WTC11 (cell line): ENCODE results near the gene RGS11. TPM values are rescaled to one million over a fixed set of nuclear protein-coding genes. Genes with fewer than 3 reads are reported as not detected.
"Not testable (repeated sequence)": the region's sequence is repeated elsewhere in the genome, so short reads cannot be mapped to it uniquely, and the experiment has no call there.

Experiments
- ATAC-seq: fragments of 200-7000 bp; cut with Tn5 transposase; 2 replicates; pipeline ENCODE4 v1.10.0; 2021; ENCODE audit warnings: mild to moderate bottlenecking, moderate library complexity
- CTCF ChIA-PET: fragments of 300-600 bp; sonication (Branson Sonifier 250); formaldehyde crosslinking; loops from one replicate; lab custom pipeline; 2021; ENCODE audit warnings: antibody characterized with exemption; lab: Charles Lee
- POLR2A ChIA-PET: fragments of 350-600 bp; sonication (Branson Sonifier 250); formaldehyde crosslinking; loops from one replicate; lab custom pipeline; 2021; ENCODE audit warnings: antibody characterized with exemption; lab: Charles Lee
- DNase-seq: peaks from one replicate; pipeline ENCODE4 v3.0.0; 2021; ENCODE audit warnings: low spot score
- H3K27ac Mint-ChIP-seq: 2 replicates; pipeline ENCODE4 v1.8.0; 2021; ENCODE audit warnings: mixed read lengths
- H3K27me3 Mint-ChIP-seq: 2 replicates; pipeline ENCODE4 v1.8.0; 2021; ENCODE audit warnings: low read depth, mild to moderate bottlenecking, moderate library complexity, mixed read lengths
- H3K36me3 Mint-ChIP-seq: 2 replicates; pipeline ENCODE4 v1.8.0; 2021; ENCODE audit warnings: mixed read lengths
- H3K4me1 Mint-ChIP-seq: 2 replicates; pipeline ENCODE4 v1.8.0; 2022; ENCODE audit warnings: mixed read lengths
- H3K4me3 Mint-ChIP-seq: 2 replicates; pipeline ENCODE4 v1.8.0; 2021; ENCODE audit warnings: mild to moderate bottlenecking, moderate library complexity, mixed read lengths
- H3K9me3 Mint-ChIP-seq: 2 replicates; pipeline ENCODE4 v1.8.0; 2021; ENCODE audit warnings: mixed read lengths
- ATF6 ChIP-seq: sonication (generic); formaldehyde crosslinking; IDR thresholded peaks from 2 replicates; pipeline ENCODE4 v1.8.1; 2023; ENCODE audit warnings: mild to moderate bottlenecking, missing genetic modification reagents
- CREM ChIP-seq: sonication (generic); formaldehyde crosslinking; IDR thresholded peaks from 2 replicates; pipeline ENCODE4 v1.8.1; 2022; ENCODE audit warnings: mild to moderate bottlenecking, missing genetic modification reagents, moderate library complexity
- ELF4 ChIP-seq: sonication (generic); formaldehyde crosslinking; IDR thresholded peaks from 2 replicates; pipeline ENCODE4 v1.8.1; 2022; ENCODE audit warnings: low read depth, mild to moderate bottlenecking, moderate library complexity, missing genetic modification reagents
- FOXP1 ChIP-seq: sonication (generic); formaldehyde crosslinking; IDR thresholded peaks from 2 replicates; pipeline ENCODE4 v1.8.0; 2022; ENCODE audit warnings: missing genetic modification reagents, mild to moderate bottlenecking, moderate library complexity, borderline replicate concordance
- FOXP4 ChIP-seq: sonication (generic); formaldehyde crosslinking; IDR thresholded peaks from 2 replicates; pipeline ENCODE4 v1.8.0; 2022; ENCODE audit warnings: mild to moderate bottlenecking, missing genetic modification reagents
- GRHL2 ChIP-seq: fragments of 250-450 bp; sonication (Bioruptor Pico); IDR thresholded peaks from 2 replicates; pipeline ENCODE4 v1.8.0; 2022; ENCODE audit warnings: mild to moderate bottlenecking, moderate library complexity; ENCODE audit not compliant: insufficient replicate concordance, severe bottlenecking
- HMGXB4 ChIP-seq: sonication (generic); formaldehyde crosslinking; IDR thresholded peaks from 2 replicates; pipeline ENCODE4 v1.8.1; 2023; ENCODE audit warnings: mild to moderate bottlenecking, moderate library complexity, missing genetic modification reagents
- JAZF1 ChIP-seq: fragments of 250-450 bp; sonication (Bioruptor Pico); IDR thresholded peaks from 2 replicates; pipeline ENCODE4 v1.9.0; 2021; ENCODE audit warnings: moderate library complexity, mild to moderate bottlenecking, inconsistent platforms
- KAT7 ChIP-seq: sonication (generic); formaldehyde crosslinking; IDR thresholded peaks from 2 replicates; pipeline ENCODE4 v1.8.1; 2023; ENCODE audit warnings: missing genetic modification reagents, mild to moderate bottlenecking, borderline replicate concordance
- NFYB ChIP-seq: sonication (generic); formaldehyde crosslinking; conservative IDR thresholded peaks from 2 replicates; pipeline ENCODE4 v1.8.0; 2022; ENCODE audit warnings: low read depth, missing genetic modification reagents
- NR2C2 ChIP-seq: sonication (generic); formaldehyde crosslinking; IDR thresholded peaks from 2 replicates; pipeline ENCODE4 v1.8.0; 2022; ENCODE audit warnings: mild to moderate bottlenecking, missing genetic modification reagents
- PRDM15 ChIP-seq: sonication (generic); formaldehyde crosslinking; IDR thresholded peaks from 2 replicates; pipeline ENCODE4 v1.8.0; 2022; ENCODE audit warnings: missing genetic modification reagents
- SMAD3 ChIP-seq: sonication (generic); formaldehyde crosslinking; IDR thresholded peaks from 2 replicates; pipeline ENCODE4 v1.8.0; 2022; ENCODE audit warnings: missing genetic modification reagents, mild to moderate bottlenecking, borderline replicate concordance
- SMAD4 ChIP-seq: sonication (generic); formaldehyde crosslinking; IDR thresholded peaks from 2 replicates; pipeline ENCODE4 v1.8.0; 2022; ENCODE audit warnings: mild to moderate bottlenecking, missing genetic modification reagents
- SP1 ChIP-seq: sonication (generic); formaldehyde crosslinking; conservative IDR thresholded peaks from 2 replicates; pipeline ENCODE4 v1.8.1; 2022; ENCODE audit warnings: missing genetic modification reagents
- TEAD1 ChIP-seq: sonication (generic); formaldehyde crosslinking; IDR thresholded peaks from 2 replicates; pipeline ENCODE4 v1.8.0; 2022; ENCODE audit warnings: mild to moderate bottlenecking, missing genetic modification reagents
- TEAD4 ChIP-seq: sonication (generic); formaldehyde crosslinking; IDR thresholded peaks from 2 replicates; pipeline ENCODE4 v1.8.0; 2022; ENCODE audit warnings: mild to moderate bottlenecking, missing genetic modification reagents
- ZMAT4 ChIP-seq: fragments of 250-450 bp; sonication (Bioruptor Pico); IDR thresholded peaks from 2 replicates; pipeline ENCODE4 v1.9.0; 2021; ENCODE audit warnings: mild to moderate bottlenecking
- ZNF219 ChIP-seq: sonication (generic); formaldehyde crosslinking; IDR thresholded peaks from 2 replicates; pipeline ENCODE4 v1.8.0; 2023; ENCODE audit warnings: missing genetic modification reagents, mild to moderate bottlenecking, borderline replicate concordance
- ZNF263 ChIP-seq: sonication (generic); formaldehyde crosslinking; IDR thresholded peaks from 2 replicates; pipeline ENCODE4 v1.8.1; 2022; ENCODE audit warnings: low read depth, mild to moderate bottlenecking, moderate library complexity, missing genetic modification reagents
- ZNF317 ChIP-seq: sonication (generic); formaldehyde crosslinking; IDR thresholded peaks from 2 replicates; pipeline ENCODE4 v1.8.1; 2023; ENCODE audit warnings: low read depth, mild to moderate bottlenecking, moderate library complexity, missing genetic modification reagents, borderline replicate concordance
- ZNF396 ChIP-seq: fragments of 250-450 bp; sonication (Bioruptor Pico); IDR thresholded peaks from 2 replicates; pipeline ENCODE4 v1.8.0; 2021; ENCODE audit warnings: mild to moderate bottlenecking, moderate library complexity, borderline replicate concordance
- total RNA-seq: library from RNA; stranded (reverse); gene quantifications from 3 replicates; pipeline ENCODE4 v1.2.3, GENCODE V29; 2021

The RGS11 gene
- total RNA-seq, 1 experiment from 2014 or later, result 1.8 TPM

- H3K27me3 Mint-ChIP-seq, CTCF ChIA-PET: not testable (repeated sequence)
- H3K27ac Mint-ChIP-seq, result peak overlapping the region; percentile 72
Observed at GRCh38 chr16:267562-267961, 8.2 kb downstream of the RGS11 start.

GRCh38 chr16:266258-267164 is 9.2 kb downstream of the RGS11 start:
- ATAC-seq (no peak), DNase-seq (no peak)
- H3K4me1 Mint-ChIP-seq, result no peaks in the 10 kb centered on the region
- H3K4me3 Mint-ChIP-seq, result no peak overlapping the region
- H3K27ac Mint-ChIP-seq, result no peak overlapping the region
- no peaks in the 10 kb centered on the region; the same call in 1 of the 2 replicates for H3K36me3 Mint-ChIP-seq
- ChIA-PET CTCF (interaction anchor here (0.5 kb wide), 1 partner anchor 28 kb away, joined by 3 read pairs; no protein-coding TSS in a partner anchor), POLR2A (no interaction called here)
- no peaks in the 10 kb centered on the region for H3K9me3 Mint-ChIP-seq
- no peak for TF ChIP-seq KAT7 (CRISPR knock-in tag)
- no peak for TF ChIP-seq SMAD3 (CRISPR knock-in tag)
- TF ChIP-seq FOXP1, result 0 out of 2 replicates have a peak, but pooled peaks have one; percentile 12
- H3K27me3 Mint-ChIP-seq, result no peaks in the 10 kb centered on the region

More at GRCh38 chr16:267562-267961, 8.2 kb downstream of the RGS11 start:
- H3K4me3 Mint-ChIP-seq, H3K36me3 Mint-ChIP-seq, H3K9me3 Mint-ChIP-seq, ATAC-seq, DNase-seq, POLR2A ChIA-PET, H3K4me1 Mint-ChIP-seq: not testable (repeated sequence)

- Mint-ChIP-seq H3K36me3 (peaks cover 3% of the 10 kb centered on the region; the same call in 1 of the 2 replicates), H3K4me3 (no peak overlapping the region), H3K9me3 (no peaks in the 10 kb centered on the region), H3K4me1 (no peaks in the 10 kb centered on the region), H3K27me3 (no peaks in the 10 kb centered on the region), H3K27ac (peak overlapping the region; percentile 76; the same call in 1 of the 2 replicates)
- ATAC-seq, result no peak
- CTCF ChIA-PET, result no interaction called here
- no peak for DNase-seq
- POLR2A ChIA-PET, result no interaction called here
- TF ChIP-seq CREM (CRISPR knock-in tag) (no peak), SP1 (CRISPR knock-in tag) (no peak), ATF6 (CRISPR knock-in tag) (no peak), TEAD4 (CRISPR knock-in tag) (no peak), FOXP4 (no peak), ZNF317 (CRISPR knock-in tag) (no peak), PRDM15 (CRISPR knock-in tag) (no peak), HMGXB4 (CRISPR knock-in tag) (no peak), ZNF396 (CRISPR knock-in tag) (no peak), SMAD4 (no peak), NFYB (CRISPR knock-in tag) (no peak), ZNF263 (no peak), ZMAT4 (CRISPR knock-in tag) (no peak), JAZF1 (CRISPR knock-in tag) (no peak), ZNF219 (CRISPR knock-in tag) (no peak), GRHL2 (CRISPR knock-in tag) (no peak), NR2C2 (CRISPR knock-in tag) (no peak), ELF4 (CRISPR knock-in tag) (no peak), TEAD1 (CRISPR knock-in tag) (no peak)
Observed at GRCh38 chr16:265711-266110, 10.0 kb downstream of the RGS11 start.
